ENCODE data around the gene CBARP.
A peak's percentile ranks its signal among the peaks of the same experiment; 100 is the strongest.

Gene CBARP

GRCh38 chr19:1283207-1283916 is 45.6 kb upstream of the CBARP start:
- no peak for DNase-seq (ENCODE audit: insufficient read length, low spot score)
- FAIRE-seq = no peak
- TF ChIP-seq CTCF (IDR thresholded peaks at IDR 0.05; ENCODE audit: insufficient read depth, missing control alignments) = no peak

DNA sequence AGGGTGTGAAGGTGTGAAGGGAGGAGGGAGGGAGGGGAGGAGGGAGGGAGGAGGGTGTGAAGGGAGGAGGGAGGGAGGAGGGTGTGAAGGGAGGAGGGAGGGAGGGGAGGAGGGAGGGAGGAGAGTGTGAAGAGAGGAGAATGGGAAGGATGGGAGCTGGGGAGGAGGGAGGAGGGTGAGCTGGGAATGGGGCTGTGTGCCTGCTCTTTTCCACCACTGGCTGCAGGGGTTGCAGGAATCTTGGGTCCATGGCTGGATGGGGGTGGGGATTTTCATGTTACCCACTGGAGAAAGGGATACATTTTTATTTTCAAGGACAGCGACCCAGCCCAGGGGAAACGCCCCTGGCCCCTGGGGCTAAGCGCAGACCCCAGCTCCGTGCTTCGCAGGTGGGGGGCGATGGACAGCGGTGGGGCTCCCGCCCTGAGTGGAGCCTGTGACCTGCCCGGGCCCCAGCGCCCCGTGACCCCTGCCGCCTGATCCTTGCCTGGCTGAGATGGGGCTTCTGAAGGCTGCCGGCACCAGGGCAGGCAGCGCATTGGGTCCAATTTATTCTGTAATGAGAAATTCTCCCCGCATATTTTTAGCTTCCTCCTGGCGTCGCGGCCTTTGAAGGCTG is 44.9 kb upstream of the CBARP start:
- no peak for TF ChIP-seq CTCF (IDR thresholded peaks at IDR 0.05; ENCODE audit: insufficient read depth, missing control alignments)
- FAIRE-seq = no peak
- DNase-seq (ENCODE audit: insufficient read length, low spot score) = no peak

- DNase-seq (ENCODE audit: insufficient read length, low spot score) (no peak), FAIRE-seq (no peak)
- TF ChIP-seq CTCF (IDR thresholded peaks at IDR 0.05; ENCODE audit: insufficient read depth, missing control alignments) = no peak
These were observed 43.9 kb upstream of the CBARP start for GRCh38 chr19:1281569-1282287.

- TF ChIP-seq CTCF (IDR thresholded peaks at IDR 0.05; ENCODE audit: insufficient read depth, missing control alignments) = no peak
- no peak for FAIRE-seq
- DNase-seq (ENCODE audit: insufficient read length, low spot score) = no peak
These were observed 43.1 kb upstream of the CBARP start for GRCh38 chr19:1280636-1281568.

DNA sequence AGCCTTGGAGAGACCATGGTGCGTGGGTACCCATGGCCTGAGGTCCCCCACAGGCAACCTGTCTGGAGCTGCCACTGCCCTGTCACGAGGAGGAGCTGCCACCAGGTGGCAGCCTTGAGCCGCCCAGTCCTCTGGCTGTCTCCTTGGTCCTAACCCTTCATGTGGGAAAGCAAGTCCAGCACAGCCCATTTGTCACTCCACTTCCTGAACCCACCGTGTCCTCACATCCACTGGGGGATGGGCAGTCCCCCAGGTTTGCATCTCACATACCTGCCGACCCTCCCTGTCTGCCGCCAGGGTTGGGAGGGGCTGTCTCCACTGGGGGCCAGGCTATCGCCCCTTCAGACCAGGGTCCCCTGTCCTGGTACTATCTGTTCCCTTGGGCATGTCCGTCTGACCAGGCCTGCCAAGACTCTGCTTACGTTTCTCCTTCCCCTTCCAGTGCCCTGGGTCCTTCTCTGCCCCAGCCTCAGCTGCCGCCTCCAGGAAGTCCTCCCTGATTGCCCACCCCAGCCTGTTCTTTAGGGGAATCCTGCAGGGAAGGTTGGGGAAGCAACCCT is 42.1 kb upstream of the CBARP start:
- DNase-seq (ENCODE audit: insufficient read length, low spot score) (peak; percentile 95), FAIRE-seq (no peak)
- peak; percentile 86 for TF ChIP-seq CTCF (IDR thresholded peaks at IDR 0.05; ENCODE audit: insufficient read depth, missing control alignments)

- DNase-seq (ENCODE audit: insufficient read length, low spot score) (no peak), FAIRE-seq (no peak)
- no peak for TF ChIP-seq CTCF (IDR thresholded peaks at IDR 0.05; ENCODE audit: insufficient read depth, missing control alignments)
These were observed 41.2 kb upstream of the CBARP start for GRCh38 chr19:1278713-1279660.
